Loucy (cell line): ENCODE measurements around the gene OSGEP.

Source experiments
- H2AFZ ChIP-seq: fragments of 200-600 bp; sonication (generic); 2 replicates; pipeline ENCODE4 v1.6.0; 2016; ENCODE audit warnings: antibody characterized with exemption, mild to moderate bottlenecking, low read length, moderate library complexity
- H3F3A ChIP-seq: fragments of 200-600 bp; 2 replicates; pipeline ENCODE4 v1.6.0; 2016; ENCODE audit warnings: antibody characterized with exemption, low read depth, mild to moderate bottlenecking
- H3K27me3 ChIP-seq: fragments of 200-600 bp; sonication (generic); 2 replicates; pipeline ENCODE4 v1.6.1; 2014; ENCODE audit warnings: low read length, mild to moderate bottlenecking; ENCODE audit not compliant: insufficient read depth, poor library complexity, severe bottlenecking
- H3K36me3 ChIP-seq: fragments of 200-600 bp; sonication (generic); 2 replicates; pipeline ENCODE4 v1.6.1; 2016; ENCODE audit warnings: low read length; ENCODE audit not compliant: insufficient read depth
- H3K4me1 ChIP-seq: fragments of 200-600 bp; sonication (generic); 2 replicates; pipeline ENCODE4 v1.5.1; 2014; ENCODE audit warnings: low read length, mild to moderate bottlenecking; ENCODE audit not compliant: insufficient read depth, poor library complexity, severe bottlenecking
- H3K4me2 ChIP-seq: fragments of 200-600 bp; sonication (generic); 2 replicates; pipeline ENCODE4 v1.6.0; 2014; ENCODE audit warnings: antibody characterized with exemption, low read length, low read depth, mild to moderate bottlenecking; ENCODE audit not compliant: poor library complexity, severe bottlenecking
- H3K4me3 ChIP-seq: fragments of 200-600 bp; sonication (generic); 2 replicates; pipeline ENCODE4 v1.5.1; 2014; ENCODE audit warnings: low read length, mild to moderate bottlenecking, mixed read lengths; ENCODE audit not compliant: poor library complexity, severe bottlenecking
- H3K79me2 ChIP-seq: fragments of 200-600 bp; sonication (generic); 2 replicates; pipeline ENCODE4 v1.6.1; 2014; ENCODE audit warnings: low read length; ENCODE audit not compliant: insufficient read depth
- H3K9ac ChIP-seq: fragments of 200-600 bp; sonication (generic); 2 replicates; pipeline ENCODE4 v1.6.0; 2014; ENCODE audit warnings: mild to moderate bottlenecking, low read depth, low read length, moderate library complexity; ENCODE audit not compliant: poor library complexity, severe bottlenecking
- H3K9me2 ChIP-seq: fragments of 200-600 bp; sonication (generic); replicated peaks from 2 replicates; pipeline ENCODE4 v1.6.1; 2016; ENCODE audit warnings: low read depth, low read length, mixed read lengths
- H3K9me3 ChIP-seq: fragments of 200-600 bp; sonication (generic); 2 replicates; pipeline ENCODE4 v1.6.1; 2014; ENCODE audit warnings: mild to moderate bottlenecking, antibody characterized with exemption, low read length, low read depth; ENCODE audit not compliant: insufficient read depth
- H4K20me1 ChIP-seq: fragments of 200-600 bp; sonication (generic); 2 replicates; pipeline ENCODE4 v1.6.0; 2014; ENCODE audit warnings: antibody characterized with exemption, low read length, mild to moderate bottlenecking; ENCODE audit not compliant: insufficient read depth, poor library complexity, severe bottlenecking
- EZH2phosphoT487 ChIP-seq: fragments of 200-600 bp; IDR thresholded peaks from 2 replicates; pipeline ENCODE4 v1.6.1; 2018; ENCODE audit warnings: antibody characterized with exemption, mild to moderate bottlenecking, moderate library complexity, borderline replicate concordance
- TF ChIP-seq, protein P1 (sequence below): fragments of 200-600 bp; sonication (generic); conservative IDR thresholded peaks from 2 replicates; pipeline ENCODE4 v1.5.1; 2014; ENCODE audit warnings: mild to moderate bottlenecking, antibody characterized with exemption, low read length

OSGEP gene

DNA sequence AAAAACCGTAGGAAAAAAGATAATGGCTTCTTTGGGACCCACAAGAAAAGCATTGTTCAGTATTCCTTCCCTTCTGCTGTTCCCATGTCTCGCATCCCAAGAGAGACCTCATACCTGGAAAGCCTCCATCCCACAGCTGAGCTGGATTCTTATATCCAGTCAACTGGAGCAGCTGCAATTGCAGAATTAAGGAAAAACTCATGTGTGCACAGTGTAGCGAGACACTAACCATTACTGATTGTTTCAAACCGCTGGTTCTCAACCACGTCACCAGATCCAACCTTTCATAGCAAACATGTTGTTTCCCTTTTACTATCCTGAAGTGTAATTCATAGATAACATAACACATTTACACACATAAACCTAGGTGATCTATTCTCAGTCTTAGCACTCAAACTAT lies 45.3 kb upstream of the OSGEP start:
- Histone ChIP-seq H3K4me2 (peak overlapping the region; percentile 68), H4K20me1 (no peaks in the 10 kb centered on the region), H3F3A (peaks cover 13% of the 10 kb centered on the region; the same call in 1 of the 2 replicates), H3K9ac (peak overlapping the region; percentile 62), H3K27me3 (no peaks in the 10 kb centered on the region), H3K9me2 (no peaks in the 10 kb centered on the region), H3K79me2 (no peaks in the 10 kb centered on the region), H3K36me3 (no peaks in the 10 kb centered on the region), H3K4me3 (peak overlapping the region; percentile 50), H3K4me1 (peaks cover 37% of the 10 kb centered on the region), H2AFZ (peak overlapping the region; percentile 74), H3K9me3 (no peaks in the 10 kb centered on the region)
- TF ChIP-seq EZH2phosphoT487 = no peak
- TF ChIP-seq, protein P1, sequence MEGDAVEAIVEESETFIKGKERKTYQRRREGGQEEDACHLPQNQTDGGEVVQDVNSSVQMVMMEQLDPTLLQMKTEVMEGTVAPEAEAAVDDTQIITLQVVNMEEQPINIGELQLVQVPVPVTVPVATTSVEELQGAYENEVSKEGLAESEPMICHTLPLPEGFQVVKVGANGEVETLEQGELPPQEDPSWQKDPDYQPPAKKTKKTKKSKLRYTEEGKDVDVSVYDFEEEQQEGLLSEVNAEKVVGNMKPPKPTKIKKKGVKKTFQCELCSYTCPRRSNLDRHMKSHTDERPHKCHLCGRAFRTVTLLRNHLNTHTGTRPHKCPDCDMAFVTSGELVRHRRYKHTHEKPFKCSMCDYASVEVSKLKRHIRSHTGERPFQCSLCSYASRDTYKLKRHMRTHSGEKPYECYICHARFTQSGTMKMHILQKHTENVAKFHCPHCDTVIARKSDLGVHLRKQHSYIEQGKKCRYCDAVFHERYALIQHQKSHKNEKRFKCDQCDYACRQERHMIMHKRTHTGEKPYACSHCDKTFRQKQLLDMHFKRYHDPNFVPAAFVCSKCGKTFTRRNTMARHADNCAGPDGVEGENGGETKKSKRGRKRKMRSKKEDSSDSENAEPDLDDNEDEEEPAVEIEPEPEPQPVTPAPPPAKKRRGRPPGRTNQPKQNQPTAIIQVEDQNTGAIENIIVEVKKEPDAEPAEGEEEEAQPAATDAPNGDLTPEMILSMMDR = no peak

DNA sequence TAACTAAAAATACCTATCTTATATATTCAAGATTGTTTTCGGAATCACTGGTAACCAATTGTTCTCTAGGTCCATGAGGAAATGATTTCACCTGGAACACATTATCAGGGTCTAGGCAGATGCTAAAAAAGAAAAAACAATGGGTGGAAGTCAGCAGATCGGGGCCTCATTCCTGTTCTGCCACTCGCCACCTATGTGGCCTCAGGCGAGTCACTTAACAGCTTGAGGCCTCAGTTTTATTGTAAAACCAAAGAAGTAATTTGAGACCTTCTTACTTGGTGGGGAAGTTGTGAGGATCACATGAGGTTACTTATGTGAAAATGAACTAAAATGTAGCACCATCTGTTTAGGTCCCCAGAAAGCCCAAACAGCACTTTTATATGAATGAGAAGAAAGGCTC lies 44.5 kb upstream of the OSGEP start:
- Histone ChIP-seq H3K36me3 (no peaks in the 10 kb centered on the region), H3F3A (peaks cover 13% of the 10 kb centered on the region; the same call in 1 of the 2 replicates), H3K9ac (peak overlapping the region; percentile 62), H3K27me3 (no peaks in the 10 kb centered on the region), H2AFZ (peak overlapping the region; percentile 74), H3K4me3 (peak overlapping the region; percentile 50), H3K4me2 (peak overlapping the region; percentile 68), H3K4me1 (peaks cover 37% of the 10 kb centered on the region), H3K9me2 (no peaks in the 10 kb centered on the region), H3K9me3 (no peaks in the 10 kb centered on the region), H3K79me2 (no peaks in the 10 kb centered on the region), H4K20me1 (no peaks in the 10 kb centered on the region)
- TF ChIP-seq, protein P1 = no peak
- no peak for TF ChIP-seq EZH2phosphoT487

DNA sequence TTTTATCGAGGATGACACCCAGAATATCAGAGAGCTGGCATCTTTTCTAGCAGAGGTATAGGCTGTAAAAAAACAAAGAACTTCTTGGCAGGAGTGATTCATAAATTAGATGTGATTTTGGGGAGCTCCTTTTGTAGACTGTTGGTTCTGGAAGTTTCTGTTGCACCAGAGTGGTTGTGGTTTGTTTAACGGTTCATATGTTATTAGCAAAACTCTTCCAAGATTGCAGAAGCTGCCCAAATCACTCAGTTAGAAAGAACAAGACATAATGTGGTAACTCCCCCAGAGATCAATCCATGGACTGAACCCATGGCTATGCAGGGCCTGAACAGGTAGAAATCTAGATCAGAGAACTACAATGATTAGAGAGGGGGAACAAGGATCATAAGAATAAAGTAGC lies 44.0 kb upstream of the OSGEP start:
- peak overlapping the region; percentile 74 for H2AFZ ChIP-seq

More for the DNA sequence above, 44.0 kb upstream of the OSGEP start:
- no peaks in the 10 kb centered on the region for H3K9me2 ChIP-seq
- no peaks in the 10 kb centered on the region for H3K36me3 ChIP-seq
- H4K20me1 ChIP-seq = no peaks in the 10 kb centered on the region
- H3K4me3 ChIP-seq = peak overlapping the region; percentile 50
- peak overlapping the region; percentile 62 for H3K9ac ChIP-seq
- TF ChIP-seq EZH2phosphoT487 = no peak
- TF ChIP-seq, protein P1 = no peak
- H3K9me3 ChIP-seq = no peaks in the 10 kb centered on the region
- H3K4me1 ChIP-seq = peaks cover 39% of the 10 kb centered on the region
- H3K4me2 ChIP-seq = peak overlapping the region; percentile 68
- H3K79me2 ChIP-seq = no peaks in the 10 kb centered on the region
- H3F3A ChIP-seq = peaks cover 13% of the 10 kb centered on the region; the same call in 1 of the 2 replicates
- no peaks in the 10 kb centered on the region for H3K27me3 ChIP-seq
